IMR-90 (cell line): ENCODE data around the gene PIKFYVE.

Source experiments
- CEBPB ChIP-seq: IDR thresholded peaks from 2 replicates; pipeline ENCODE4 v1.6.1; 2012; ENCODE audit warnings: low read depth, low read length, improper control_type of control experiment
- CTCF ChIP-seq: conservative IDR thresholded peaks from 2 replicates; pipeline ENCODE4 v1.5.1; 2012; ENCODE audit warnings: mild to moderate bottlenecking, low read depth, low read length, improper control_type of control experiment
- MAZ ChIP-seq: IDR thresholded peaks from 2 replicates; pipeline ENCODE4 v1.6.1; 2012; ENCODE audit warnings: low read depth, mild to moderate bottlenecking, low read length, improper control_type of control experiment, moderate library complexity, borderline replicate concordance
- POLR2A ChIP-seq: IDR thresholded peaks from 2 replicates; pipeline ENCODE4 v1.6.1; 2012; ENCODE audit warnings: mild to moderate bottlenecking, low read depth, low read length
- RFX5 ChIP-seq: IDR thresholded peaks from 2 replicates; pipeline ENCODE4 v1.8.0; 2012; ENCODE audit warnings: low read depth, mild to moderate bottlenecking, low read length, moderate library complexity
- SMC3 ChIP-seq: fragments of 150-350 bp; IDR thresholded peaks from 2 replicates; pipeline ENCODE4 v1.6.1; 2016; ENCODE audit warnings: low read depth, mild to moderate bottlenecking, antibody characterized with exemption, low read length, moderate library complexity
- TF ChIP-seq, protein P1 (sequence below): fragments of 150-350 bp; IDR thresholded peaks from 2 replicates; pipeline ENCODE4 v1.6.1; 2017; ENCODE audit warnings: mild to moderate bottlenecking, antibody characterized with exemption, low read length, low read depth

GRCh38 chr2:208334230-208334629 lies 68.2 kb downstream of the PIKFYVE start:
- TF ChIP-seq POLR2A (no peak), CTCF (no peak), SMC3 (no peak), RFX5 (no peak), MAZ (no peak), CEBPB (no peak)
- TF ChIP-seq, protein P1, sequence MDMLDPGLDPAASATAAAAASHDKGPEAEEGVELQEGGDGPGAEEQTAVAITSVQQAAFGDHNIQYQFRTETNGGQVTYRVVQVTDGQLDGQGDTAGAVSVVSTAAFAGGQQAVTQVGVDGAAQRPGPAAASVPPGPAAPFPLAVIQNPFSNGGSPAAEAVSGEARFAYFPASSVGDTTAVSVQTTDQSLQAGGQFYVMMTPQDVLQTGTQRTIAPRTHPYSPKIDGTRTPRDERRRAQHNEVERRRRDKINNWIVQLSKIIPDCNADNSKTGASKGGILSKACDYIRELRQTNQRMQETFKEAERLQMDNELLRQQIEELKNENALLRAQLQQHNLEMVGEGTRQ = no peak
